ENCODE measurements around the gene CASP3.

DNA sequence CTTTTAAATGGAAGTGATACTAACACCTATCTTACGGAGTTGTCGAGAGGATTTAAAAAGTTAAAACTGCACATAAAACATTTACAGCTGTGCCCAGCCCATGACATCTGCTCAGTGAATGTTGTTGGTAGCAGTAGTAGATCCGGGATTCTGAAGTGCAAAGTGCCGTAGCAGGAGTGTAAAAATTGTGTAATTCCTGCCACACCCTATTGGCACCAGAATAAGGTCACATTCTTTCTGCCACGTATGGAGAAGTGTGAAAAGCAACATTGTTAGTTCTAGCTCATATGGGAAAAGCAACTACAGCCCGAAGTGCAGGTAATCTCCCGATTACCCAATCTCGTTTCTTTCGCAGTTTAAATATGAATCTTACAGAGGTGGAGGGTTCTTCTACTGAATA, 31.5 kb upstream of the CASP3 start:
- TF ChIP-seq, protein P1, sequence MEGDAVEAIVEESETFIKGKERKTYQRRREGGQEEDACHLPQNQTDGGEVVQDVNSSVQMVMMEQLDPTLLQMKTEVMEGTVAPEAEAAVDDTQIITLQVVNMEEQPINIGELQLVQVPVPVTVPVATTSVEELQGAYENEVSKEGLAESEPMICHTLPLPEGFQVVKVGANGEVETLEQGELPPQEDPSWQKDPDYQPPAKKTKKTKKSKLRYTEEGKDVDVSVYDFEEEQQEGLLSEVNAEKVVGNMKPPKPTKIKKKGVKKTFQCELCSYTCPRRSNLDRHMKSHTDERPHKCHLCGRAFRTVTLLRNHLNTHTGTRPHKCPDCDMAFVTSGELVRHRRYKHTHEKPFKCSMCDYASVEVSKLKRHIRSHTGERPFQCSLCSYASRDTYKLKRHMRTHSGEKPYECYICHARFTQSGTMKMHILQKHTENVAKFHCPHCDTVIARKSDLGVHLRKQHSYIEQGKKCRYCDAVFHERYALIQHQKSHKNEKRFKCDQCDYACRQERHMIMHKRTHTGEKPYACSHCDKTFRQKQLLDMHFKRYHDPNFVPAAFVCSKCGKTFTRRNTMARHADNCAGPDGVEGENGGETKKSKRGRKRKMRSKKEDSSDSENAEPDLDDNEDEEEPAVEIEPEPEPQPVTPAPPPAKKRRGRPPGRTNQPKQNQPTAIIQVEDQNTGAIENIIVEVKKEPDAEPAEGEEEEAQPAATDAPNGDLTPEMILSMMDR (IDR thresholded peaks at IDR 0.05; ENCODE audit: borderline replicate concordance, extremely low read depth, low read length, poor library complexity, severe bottlenecking) = no peak
- no peak for TF ChIP-seq EZH2 (IDR thresholded peaks at IDR 0.05; ENCODE audit: borderline replicate concordance, low read depth, low read length, severe bottlenecking)
